GM04503 (cell line): ENCODE results near the gene MATN1.

Source experiments
- DNase-seq: peaks from one replicate; pipeline ENCODE4 v3.0.0-alpha.2; 2012; ENCODE audit warnings: low read depth

The MATN1 gene

DNA sequence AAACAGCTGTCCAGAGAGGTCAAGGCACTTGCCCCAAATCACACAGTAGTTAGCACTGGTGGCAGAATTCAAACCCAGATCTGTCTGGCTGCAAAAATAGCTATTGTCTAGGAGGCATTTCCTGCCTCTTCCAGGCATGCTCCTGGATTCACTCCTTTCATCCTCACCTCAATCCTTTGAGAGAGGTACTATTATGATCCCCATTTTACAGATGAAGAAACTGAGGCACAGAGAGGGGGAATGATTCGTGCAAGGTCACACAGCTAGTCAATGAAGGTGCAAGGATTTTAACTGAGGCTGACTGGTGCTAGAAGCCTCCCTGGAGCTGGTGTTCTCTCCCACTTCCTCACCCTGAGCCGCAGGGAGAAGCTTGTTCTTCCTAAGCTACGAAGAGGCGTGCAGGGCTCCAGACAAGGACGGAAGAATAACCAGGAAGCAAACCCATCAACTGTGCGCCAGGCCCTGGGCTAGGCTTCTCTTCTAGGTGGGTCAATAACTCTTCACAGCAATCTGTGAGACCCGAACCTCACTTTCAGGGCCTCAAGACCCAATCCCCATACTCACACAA, 34.8 kb upstream of the MATN1 start:
- DNase-seq: no peak

DNA sequence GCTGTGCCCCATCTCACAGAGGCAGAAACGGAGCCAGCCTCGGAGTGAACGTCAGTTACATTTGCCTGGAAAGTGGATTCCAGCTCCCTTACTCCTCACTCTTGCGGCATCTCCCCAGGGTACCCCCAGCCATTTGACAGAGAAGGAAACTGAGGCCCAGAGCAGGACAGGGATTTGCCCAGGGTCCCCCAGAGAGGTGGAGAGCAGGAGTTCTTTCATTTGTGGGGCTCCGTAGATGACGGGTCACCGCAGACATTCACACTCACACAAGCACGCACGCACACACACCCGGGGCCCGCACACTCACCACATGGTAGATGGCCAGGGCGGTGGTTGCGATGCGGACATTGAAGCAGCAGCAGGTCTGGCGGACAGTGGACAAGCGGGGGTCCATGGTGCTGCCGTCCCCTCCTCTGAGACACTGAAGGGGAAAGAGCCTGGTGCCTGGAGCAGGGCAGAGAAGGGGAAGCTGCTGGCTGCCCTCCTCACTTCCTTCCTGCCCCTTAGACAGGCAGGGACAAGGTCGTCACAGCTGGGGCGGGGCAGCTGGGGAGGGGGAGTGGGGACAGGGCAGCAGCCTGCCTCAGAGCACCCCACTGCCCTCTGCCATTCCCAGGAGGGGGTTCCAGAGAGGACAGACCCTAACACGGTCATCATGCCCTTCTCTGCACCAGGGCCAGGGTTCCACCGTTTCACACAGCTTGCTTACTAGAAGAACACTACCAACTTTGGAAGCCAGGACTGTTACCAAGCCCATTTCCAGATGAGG, 34.2 kb upstream of the MATN1 start, which contains the start of gene LAPTM5:
Gene LAPTM5 (minus strand): TSS at position 423 of the 769 bp plus-strand sequence. CDS start 29 bp downstream, at position 394.
- DNase-seq: no peak

DNA sequence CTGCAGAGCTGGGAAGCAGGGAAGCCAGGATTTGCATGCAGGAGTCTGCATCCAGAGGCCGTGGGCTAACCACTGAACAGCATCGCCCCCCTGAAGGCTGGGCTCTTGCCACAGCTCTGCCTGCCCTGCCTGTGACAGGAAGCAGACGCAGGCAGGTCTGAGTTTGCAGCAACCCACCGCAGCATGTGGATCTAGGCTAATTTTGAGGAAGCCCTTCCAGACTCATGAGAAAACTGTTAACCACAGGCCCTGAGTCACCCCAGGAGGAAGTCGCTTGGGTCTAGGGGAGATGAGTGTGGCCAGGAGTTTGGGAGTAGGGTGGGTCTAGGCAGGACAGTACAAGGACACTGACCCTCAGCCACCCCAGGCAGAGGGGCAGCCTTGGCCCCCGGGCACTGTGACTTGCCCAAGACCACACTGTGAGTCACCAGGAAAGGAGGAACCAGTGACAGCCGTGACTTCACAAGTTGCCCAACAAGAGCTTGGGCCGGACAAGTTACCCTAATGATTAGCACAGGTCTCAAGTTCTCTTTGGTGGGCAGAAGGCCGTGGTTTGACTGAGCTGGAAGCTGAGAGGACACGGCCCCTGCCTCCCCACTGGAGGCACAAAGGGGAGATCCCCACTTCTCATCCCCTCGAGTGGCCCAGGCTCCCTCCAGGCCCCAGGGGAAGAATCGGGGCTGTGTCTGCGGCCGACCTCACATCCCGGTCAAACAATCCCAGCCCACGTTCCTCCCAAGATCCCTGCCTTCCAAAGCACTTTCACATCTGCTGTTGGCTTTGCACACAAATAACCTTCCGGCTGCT, 33.4 kb upstream of the MATN1 start:
- DNase-seq: peak; percentile 73

DNA sequence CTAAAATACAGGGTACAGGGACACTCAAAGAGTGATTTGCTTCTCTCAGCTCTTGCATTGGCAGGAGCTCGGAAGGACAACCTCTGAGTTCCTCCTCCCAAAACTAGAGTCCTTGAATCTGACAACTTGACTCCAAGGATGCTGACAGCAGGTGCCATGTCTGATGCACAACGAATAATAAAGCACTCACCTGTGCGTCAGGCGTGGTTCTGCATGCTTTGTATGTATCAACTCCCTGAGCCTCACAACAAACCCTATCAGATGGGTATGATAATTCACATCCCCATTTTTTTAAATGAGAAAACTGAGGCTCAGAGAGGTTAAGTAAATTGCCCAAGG, 32.8 kb upstream of the MATN1 start:
- DNase-seq: no peak

DNA sequence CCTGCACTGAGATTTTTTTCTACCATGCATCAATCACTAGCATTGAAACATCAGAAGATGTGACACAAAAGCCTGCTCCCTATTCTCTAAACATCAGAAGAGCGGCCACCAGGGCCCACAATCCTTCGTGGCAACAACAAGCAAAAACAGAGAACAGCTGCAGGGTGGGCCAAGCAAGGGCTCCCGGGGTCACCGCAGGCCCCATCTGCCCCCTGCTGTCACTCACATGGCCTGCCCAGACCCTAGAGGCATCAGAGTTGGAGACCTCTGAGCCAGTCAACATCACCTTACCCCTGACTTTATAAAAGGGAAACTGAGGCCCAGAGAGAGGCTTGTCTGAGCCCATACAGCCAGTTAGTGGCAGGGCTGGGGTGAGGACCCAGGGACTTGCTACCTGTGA, 32.4 kb upstream of the MATN1 start:
- no peak for DNase-seq

DNA sequence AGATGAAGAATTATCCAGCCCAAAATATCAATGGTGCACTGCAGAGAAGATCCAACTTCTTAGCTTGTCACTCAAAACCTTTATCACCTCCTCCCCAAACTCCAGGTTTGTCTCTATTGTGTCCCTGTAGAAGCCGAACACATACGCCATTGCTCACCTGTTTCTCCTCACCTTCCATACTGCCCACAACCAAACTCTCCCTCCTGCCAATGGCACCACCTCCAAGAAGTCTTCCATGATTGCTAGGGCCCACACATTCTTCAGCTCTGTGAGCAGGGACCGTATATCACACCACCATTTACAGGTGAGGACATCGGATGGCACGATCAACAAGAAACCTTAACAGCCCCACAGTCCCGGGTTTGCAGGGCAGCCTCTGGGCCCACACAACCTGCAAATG, 31.9 kb upstream of the MATN1 start:
- DNase-seq: no peak

DNA sequence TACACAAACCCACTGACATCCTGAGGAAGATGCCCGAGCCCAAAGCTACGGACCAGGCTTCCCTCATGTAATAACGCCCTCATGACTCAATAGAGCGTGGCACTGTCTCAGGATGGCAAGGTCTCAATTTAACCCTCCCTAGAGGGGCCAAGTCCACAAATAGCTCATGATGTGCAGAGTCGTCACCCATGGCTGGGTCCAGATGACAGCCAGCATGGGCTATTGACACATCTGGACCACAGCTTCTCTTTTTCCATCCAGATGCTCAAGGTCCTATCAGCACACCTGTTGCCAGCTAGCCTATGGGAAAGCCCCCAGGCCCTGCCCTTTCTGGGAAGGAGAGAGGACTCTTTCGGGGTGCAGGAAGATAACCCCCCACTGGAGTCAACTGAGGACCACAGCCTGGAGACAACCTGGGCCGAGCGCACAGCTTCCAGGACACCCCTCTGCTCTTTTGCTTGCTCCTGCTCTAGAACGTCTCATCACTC, 31.3 kb upstream of the MATN1 start:
- no peak for DNase-seq

DNA sequence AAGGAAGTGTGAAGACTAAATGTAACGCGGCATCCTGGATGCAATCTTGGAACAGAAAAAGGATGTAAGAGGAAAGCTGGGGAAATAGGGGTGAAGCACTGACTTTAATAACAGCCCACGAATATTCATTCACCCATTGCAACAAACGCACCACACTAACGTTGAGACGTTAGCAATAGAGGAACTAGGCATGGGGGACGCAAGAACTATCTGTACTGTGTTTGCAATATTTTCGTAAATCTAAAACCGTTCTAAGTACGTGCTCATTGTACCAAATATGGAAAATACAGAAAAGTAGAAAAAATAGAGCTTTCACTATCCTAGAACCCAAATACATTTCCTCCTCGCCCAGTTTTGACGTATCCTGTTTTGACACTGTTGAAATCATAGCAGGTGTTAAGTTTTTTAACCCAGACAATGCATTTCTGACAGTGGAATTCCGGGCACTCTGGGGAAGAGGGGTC, 30.3 kb upstream of the MATN1 start:
- DNase-seq: no peak

DNA sequence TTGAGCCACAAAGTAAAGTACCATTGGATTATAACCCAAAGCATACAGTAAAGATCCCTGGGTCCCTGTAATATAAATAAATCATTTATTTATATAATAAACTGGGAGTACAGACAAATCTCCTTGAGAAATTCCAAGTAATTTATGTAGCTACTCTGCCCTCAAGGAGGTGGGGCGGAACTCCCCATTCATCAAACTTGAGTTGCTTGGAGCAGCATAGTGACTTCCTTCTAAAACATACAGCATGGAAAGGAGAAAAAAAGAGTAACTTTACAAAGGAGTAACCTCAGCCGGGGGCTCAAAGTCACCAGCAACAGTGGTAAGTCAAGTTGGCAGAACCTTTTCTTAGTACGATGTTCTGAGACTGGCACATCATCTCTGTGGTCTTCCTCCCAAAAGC, 29.7 kb upstream of the MATN1 start:
- DNase-seq: no peak

DNA sequence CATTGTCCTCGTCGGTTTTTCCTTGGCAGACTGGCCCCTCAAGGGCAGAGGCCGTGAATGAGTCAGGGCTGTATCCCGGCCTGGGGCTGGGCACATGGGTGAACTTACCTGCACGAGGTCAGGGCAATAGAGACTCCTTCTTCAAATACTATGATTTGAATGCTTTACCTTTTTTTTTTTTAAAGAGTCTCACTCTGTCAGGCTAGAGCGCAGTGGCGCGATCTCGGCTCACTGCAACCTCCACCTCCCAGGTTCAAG, 29.2 kb upstream of the MATN1 start:
- no peak for DNase-seq

DNA sequence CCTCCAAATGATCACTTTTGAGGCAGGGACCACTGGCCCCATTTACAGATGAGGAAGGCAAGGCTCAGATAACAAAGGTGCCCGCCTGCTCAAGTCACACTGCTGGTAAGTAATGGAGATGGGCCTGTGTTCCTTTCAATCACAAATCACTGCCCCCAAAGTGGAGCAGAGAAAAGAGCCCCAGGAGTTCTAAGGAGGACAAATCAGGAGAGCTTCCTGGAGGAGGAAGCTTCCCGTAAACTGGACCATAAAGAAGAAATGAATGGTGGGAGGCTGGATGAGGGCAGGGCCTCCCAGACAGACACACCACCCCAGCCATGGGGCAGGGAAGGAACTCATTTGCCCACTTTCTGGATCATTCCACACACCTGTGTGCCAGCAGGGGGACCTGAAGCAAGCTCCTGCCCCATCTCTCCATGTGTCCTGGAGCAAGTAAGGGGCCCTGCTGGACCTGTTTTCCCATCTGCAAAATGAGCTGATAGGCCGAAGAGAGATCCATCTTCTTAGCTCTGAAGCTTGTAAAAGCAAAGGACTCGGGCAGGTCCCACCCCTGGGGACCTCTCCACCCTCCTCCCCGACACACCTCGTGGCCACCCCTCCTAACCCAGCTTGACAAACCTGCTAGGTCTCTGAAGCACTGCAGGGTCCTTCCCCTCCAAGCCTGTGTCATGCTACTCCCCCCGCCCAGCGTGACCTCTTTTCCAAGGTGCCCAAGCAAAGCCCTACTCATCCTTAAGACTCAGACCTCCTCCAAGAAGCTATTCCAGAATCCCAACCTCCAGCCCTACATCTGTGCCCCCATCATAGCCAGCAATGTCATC, 28.7 kb upstream of the MATN1 start:
- DNase-seq: no peak

DNA sequence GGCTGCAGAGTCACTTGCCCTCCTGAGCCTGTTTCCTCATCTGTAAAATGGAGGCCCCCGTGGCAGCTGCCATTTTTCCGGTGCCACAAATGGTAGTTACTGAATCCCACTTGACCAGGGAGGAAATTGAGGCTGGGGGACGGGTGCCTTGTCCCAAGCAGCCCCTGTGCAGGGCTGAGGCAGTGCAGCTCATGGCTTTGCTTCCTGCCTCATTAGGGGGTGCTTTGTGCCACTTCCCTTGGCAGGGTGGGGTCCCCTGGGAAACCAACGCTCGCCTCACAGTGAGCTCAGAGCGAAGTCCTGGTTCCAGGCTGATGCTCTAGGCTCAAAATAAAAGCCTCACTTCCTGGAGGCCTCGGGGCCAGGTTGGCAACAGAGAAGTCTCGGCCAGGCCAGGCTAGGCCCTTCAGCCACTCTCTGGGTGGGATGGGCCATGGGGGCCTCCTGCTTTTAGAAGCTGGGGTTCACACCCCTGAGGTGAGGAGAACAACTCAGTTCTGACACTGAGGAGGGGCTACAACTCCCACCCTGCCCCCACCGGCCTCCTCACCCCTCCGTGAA, 27.4 kb upstream of the MATN1 start:
- no peak for DNase-seq

DNA sequence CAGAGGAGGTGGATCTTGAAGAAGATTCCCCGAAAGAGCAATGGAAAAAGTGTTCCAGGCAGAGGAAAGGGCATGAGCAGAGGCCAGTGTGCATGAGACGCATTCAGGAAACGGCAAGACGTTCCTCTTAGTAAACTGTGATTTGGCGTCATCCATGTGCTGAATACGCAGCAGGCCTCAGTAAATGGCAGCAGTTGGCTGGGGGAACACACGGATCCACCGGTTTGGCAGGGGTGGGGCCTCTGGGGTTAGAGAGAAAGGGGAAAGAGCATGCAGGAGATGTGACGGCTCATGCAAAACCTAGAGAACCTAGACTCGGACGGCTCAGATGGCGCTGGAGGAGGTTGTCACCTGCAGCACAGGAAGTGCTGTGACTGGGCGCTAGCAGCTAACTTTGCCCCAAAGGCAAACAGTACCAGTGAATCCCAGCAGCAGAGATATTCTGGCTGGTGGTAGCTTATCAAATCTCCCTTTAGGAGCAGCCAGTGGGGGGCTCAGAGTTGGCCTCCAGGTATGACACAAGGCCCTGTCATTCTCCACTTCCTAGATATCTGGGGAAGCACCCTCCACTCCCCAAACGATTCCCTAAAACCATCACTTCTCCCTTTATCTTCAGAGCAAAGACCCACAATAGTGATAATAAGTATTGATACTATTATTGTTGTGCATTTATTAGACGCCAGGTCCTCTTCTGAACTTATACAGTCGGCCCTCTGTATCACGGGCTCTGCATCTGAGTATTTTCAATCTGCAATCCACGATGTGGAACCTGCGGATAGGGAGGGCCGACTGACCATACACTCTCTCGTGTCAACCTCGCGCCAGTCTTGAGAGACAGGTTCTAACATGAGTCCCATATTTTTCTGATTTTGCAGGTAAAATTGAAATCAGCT, 26.6 kb upstream of the MATN1 start:
- DNase-seq: no peak

DNA sequence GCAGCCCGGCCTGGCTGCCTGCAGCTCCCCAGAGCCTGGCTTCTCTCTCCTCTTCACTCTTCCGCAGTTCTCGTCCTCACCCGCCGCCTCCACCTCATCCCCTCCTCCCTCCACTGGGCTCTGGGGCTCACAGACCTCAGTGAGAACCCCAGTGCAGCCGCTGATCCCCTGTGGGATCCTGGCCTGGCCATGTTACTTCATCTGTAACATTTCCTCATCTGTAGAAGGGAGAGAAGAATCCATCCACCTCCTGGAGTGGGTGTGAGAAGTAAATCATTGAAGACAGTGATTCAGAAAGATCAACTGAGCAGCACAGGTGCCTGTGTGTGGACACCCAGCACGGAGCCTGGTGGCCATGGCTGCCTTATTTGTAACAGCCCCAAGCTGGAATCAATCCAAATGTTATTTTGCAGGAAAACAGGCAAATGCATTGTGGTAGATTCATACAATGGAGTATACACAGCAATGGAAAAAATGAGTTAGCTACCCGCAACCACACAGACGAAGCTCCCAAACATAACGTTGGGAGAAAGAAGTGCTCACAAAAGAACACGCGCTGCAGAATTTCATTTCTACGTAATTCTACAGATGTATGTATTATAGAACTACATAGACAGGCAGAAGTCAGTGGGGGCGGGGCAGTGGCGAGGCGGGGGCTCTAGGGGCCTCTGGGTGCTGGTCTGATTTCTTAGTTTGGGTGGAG, 25.5 kb upstream of the MATN1 start:
- DNase-seq: no peak

DNA sequence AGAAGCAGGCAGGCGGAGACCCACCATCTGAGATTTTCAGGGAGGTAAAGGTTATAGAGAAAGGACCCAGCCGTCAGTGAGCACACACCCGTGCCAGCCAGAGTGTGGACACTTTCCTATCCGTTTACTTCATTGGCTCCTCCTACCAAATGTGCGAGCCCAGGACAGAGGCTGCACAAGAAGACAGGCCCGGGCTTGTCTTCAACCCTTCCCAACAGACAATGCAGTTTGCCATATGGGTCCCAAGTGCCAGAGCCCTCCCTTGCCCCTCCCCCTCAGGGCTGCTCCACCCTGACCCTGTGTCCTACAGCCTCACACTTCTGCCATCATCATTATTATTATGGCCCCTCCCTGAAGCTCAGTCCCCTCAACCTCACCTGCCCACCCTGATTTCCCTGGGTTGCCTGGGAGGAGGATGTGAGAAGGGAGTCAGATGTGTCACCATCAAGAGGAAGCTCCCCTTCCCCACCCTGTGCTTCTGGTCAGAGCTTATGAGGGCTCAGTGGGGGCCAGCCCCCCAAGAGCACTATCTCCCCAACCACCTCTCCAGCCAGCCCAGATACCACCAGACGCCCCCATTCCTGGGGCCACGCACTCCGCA, 24.8 kb upstream of the MATN1 start:
- DNase-seq: no peak

DNA sequence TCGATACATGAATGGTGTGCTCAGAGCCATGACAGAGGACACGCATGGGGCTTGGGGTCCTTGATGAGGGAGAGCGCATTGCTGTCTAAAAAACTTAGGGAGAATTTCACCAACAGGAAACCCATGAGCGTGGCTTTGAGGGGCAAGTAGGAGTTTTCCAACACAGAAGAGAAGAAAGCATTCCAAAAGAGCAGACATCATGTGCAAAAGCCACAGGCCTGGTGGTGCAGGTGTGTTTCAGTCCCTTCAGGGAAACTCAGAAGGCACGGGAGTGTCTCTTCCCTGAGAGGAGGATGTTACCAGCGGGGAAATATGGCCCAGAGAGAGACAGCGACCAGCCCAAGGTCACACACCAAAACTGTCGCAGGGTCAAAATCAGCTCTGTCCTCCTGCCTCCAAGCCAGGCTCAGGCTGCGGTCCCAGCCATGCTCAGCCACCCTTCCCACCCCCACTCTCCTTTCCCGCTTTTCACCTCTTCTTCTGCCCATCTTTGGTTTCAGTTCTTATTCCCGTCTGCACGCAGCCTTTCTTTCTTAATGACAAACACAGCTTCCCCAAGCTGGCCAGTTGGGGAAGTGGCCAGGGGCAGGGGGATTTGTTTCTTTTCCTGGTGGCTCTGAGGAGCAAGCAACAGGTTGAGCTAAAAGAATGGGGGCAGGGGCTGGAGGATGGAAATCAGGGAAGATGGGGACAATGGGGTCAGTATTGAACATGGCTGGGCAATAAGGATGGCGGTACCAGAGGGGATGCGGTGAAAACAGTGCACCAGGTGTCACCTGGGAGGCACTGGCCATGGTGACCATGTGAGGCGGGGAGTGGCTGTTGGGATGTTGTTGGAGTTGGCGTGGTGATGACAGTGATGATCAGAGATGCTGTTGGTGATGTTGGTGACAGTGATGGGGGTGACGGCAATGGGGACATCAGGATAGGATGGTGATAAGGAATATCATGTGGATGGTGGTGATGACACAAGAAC, 23.9 kb upstream of the MATN1 start:
- no peak for DNase-seq

DNA sequence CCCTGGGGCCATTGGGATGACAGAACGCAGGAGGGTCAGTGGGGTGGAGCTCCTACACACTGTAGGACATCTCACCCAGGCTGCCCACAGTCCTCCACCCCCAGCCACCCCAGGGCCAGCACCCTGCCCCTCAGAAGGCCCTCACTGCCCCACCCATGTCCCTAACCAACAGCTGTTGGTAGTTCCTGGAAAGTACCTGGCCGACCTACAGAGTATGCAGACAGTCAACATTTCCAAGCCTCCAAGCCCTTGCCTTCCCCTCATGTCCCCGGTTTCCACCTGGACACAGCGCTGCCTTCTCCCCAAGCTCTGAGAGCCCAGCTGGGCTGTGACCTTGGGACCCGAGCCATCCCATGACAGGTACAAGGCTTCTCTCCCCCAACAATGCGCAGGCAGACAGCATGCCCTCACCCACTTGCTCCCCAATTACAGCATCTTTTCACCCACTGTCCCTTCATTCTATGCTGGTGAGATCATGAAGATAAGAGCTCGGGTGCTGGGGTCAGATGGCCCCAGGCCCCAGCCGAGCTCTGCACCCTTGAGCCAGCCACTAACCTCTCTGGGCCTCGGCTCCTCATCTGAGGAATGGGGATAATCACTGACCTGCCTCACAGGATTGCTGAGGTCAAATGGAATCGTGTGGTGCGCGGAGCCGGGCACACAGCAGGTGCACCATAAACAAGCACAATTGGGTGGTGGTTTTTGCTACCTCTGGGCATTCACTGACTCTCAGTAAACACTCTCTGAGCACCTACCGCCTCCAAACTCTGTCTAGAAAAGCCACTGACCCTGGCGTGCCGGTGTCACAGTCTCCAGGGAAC, 23.0 kb upstream of the MATN1 start:
- DNase-seq: no peak

DNA sequence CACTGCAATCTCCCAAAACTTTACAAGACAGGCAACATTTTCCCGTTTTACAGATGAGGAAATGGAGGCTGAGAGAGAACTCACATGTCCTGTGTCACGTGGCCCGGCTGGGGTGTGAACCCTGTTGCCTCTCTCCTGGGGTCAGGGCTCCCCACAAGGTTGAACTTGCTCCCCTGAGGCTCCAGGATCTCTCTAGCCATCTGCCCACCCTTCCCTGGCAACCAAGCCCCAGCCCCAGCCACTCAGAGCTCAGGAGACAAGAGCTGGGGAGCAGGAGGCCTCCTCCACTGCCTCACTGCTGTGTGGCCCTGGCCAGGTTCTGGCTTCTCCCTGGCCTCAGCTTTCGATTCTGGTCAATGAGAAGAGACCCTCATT, 22.4 kb upstream of the MATN1 start:
- DNase-seq: no peak
